OCI-LY1 (cell line): ENCODE data around the gene RDH14.

Source experiments
- H2AFZ ChIP-seq: fragments of 200-600 bp; sonication (generic), shearing (Covaris generic); 2 replicates; pipeline ENCODE4 v1.6.0; 2014; ENCODE audit warnings: antibody characterized with exemption, mild to moderate bottlenecking, low read length
- H3F3A ChIP-seq: fragments of 200-600 bp; sonication (generic), shearing (Covaris generic); 2 replicates; pipeline ENCODE4 v1.6.0; 2014; ENCODE audit warnings: mild to moderate bottlenecking, antibody characterized with exemption, low read length, moderate library complexity; ENCODE audit not compliant: insufficient read depth
- H3K27ac ChIP-seq: fragments of 200-600 bp; sonication (generic); 2 replicates; pipeline ENCODE4 v1.5.1; 2014; ENCODE audit warnings: low read length, mixed run types, mild to moderate bottlenecking, low read depth; ENCODE audit not compliant: poor library complexity, severe bottlenecking
- H3K27me3 ChIP-seq: fragments of 200-600 bp; sonication (generic); 2 replicates; pipeline ENCODE4 v1.6.0; 2014; ENCODE audit warnings: antibody characterized with exemption, mild to moderate bottlenecking, low read length, moderate library complexity; ENCODE audit not compliant: insufficient read depth
- H3K36me3 ChIP-seq: fragments of 200-600 bp; sonication (generic); 2 replicates; pipeline ENCODE4 v1.6.1; 2014; ENCODE audit warnings: mild to moderate bottlenecking, antibody characterized with exemption, low read length, moderate library complexity, mixed read lengths; ENCODE audit not compliant: insufficient read depth
- H3K4me1 ChIP-seq: fragments of 200-600 bp; sonication (generic); 2 replicates; pipeline ENCODE4 v1.5.1; 2014; ENCODE audit warnings: mild to moderate bottlenecking, low read length, moderate library complexity; ENCODE audit not compliant: insufficient read depth, severe bottlenecking
- H3K4me2 ChIP-seq: fragments of 200-600 bp; sonication (generic), shearing (Covaris generic); 2 replicates; pipeline ENCODE4 v1.6.1; 2014; ENCODE audit warnings: low read length
- H3K4me3 ChIP-seq: fragments of 200-600 bp; sonication (generic); 2 replicates; pipeline ENCODE4 v1.5.1; 2014; ENCODE audit warnings: low read length, low read depth, mild to moderate bottlenecking, mixed read lengths; ENCODE audit not compliant: poor library complexity, severe bottlenecking
- H3K79me2 ChIP-seq: fragments of 200-600 bp; shearing (Covaris generic); 2 replicates; pipeline ENCODE4 v1.6.1; 2016; ENCODE audit warnings: mixed run types, low read length, mixed read lengths; ENCODE audit not compliant: insufficient read depth
- H3K9ac ChIP-seq: fragments of 200-600 bp; sonication (generic), shearing (Covaris generic); 2 replicates; pipeline ENCODE4 v1.6.1; 2014; ENCODE audit warnings: mild to moderate bottlenecking, low read length, mixed read lengths
- H3K9me2 ChIP-seq: fragments of 200-600 bp; sonication (generic), shearing (Covaris generic); 2 replicates; pipeline ENCODE4 v1.6.1; 2014; ENCODE audit warnings: low read depth, mild to moderate bottlenecking, low read length, mixed read lengths
- H3K9me3 ChIP-seq: fragments of 200-600 bp; shearing (Covaris generic); 2 replicates; pipeline ENCODE4 v1.6.1; 2014; ENCODE audit warnings: low read length, mixed read lengths
- H4K20me1 ChIP-seq: fragments of 200-600 bp; sonication (generic), shearing (Covaris generic); 2 replicates; pipeline ENCODE4 v1.6.0; 2016; ENCODE audit warnings: mild to moderate bottlenecking, low read length; ENCODE audit not compliant: insufficient read depth
- EZH2 ChIP-seq: fragments of 200-600 bp; sonication (generic), shearing (Covaris generic); IDR thresholded peaks from 2 replicates; pipeline ENCODE4 v1.8.0; 2017; ENCODE audit warnings: borderline replicate concordance, mixed run types, mild to moderate bottlenecking, antibody characterized with exemption, low read length, moderate library complexity, mixed read lengths
- TF ChIP-seq, protein P1 (sequence below): fragments of 200-600 bp; sonication (generic), shearing (Covaris generic); IDR thresholded peaks from 2 replicates; pipeline ENCODE4 v1.5.1; 2017; ENCODE audit warnings: mild to moderate bottlenecking, antibody characterized with exemption, low read length, moderate library complexity, mixed read lengths

Gene RDH14

DNA sequence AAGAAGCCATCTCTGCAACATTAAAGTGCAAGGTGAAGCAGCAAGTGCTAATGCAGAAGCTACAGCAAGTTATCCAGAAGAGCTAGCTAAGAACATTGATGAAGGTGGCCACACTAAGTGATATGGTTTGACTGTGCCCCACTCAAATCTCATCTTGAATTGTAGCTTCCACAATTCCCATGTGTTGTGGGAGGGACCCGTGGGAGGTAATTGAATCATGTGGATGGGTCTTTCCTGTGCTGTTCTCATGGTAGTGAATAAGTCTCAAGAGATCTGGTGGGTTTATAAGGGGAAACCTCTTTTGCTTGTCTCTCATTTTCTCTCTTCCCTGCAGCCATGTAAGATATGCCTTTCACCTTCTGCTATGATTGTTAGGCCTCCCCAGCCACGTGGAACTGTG lies 11.4 kb downstream of the RDH14 start:
- no peaks in the 10 kb centered on the region for H3K79me2 ChIP-seq
- H3F3A ChIP-seq, result no peaks in the 10 kb centered on the region
- H4K20me1 ChIP-seq, result no peaks in the 10 kb centered on the region
- H3K9ac ChIP-seq, result no peak overlapping the region
- no peaks in the 10 kb centered on the region for H3K9me3 ChIP-seq
- no peak overlapping the region for H3K27ac ChIP-seq
- TF ChIP-seq EZH2, result no peak
- TF ChIP-seq, protein P1, sequence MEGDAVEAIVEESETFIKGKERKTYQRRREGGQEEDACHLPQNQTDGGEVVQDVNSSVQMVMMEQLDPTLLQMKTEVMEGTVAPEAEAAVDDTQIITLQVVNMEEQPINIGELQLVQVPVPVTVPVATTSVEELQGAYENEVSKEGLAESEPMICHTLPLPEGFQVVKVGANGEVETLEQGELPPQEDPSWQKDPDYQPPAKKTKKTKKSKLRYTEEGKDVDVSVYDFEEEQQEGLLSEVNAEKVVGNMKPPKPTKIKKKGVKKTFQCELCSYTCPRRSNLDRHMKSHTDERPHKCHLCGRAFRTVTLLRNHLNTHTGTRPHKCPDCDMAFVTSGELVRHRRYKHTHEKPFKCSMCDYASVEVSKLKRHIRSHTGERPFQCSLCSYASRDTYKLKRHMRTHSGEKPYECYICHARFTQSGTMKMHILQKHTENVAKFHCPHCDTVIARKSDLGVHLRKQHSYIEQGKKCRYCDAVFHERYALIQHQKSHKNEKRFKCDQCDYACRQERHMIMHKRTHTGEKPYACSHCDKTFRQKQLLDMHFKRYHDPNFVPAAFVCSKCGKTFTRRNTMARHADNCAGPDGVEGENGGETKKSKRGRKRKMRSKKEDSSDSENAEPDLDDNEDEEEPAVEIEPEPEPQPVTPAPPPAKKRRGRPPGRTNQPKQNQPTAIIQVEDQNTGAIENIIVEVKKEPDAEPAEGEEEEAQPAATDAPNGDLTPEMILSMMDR, result no peak
- no peaks in the 10 kb centered on the region for H3K4me1 ChIP-seq
- H3K27me3 ChIP-seq, result no peaks in the 10 kb centered on the region
- H3K9me2 ChIP-seq, result no peaks in the 10 kb centered on the region
- H3K4me3 ChIP-seq, result no peak overlapping the region
- no peaks in the 10 kb centered on the region for H3K36me3 ChIP-seq
- H2AFZ ChIP-seq, result no peak overlapping the region
- H3K4me2 ChIP-seq, result no peak overlapping the region

DNA sequence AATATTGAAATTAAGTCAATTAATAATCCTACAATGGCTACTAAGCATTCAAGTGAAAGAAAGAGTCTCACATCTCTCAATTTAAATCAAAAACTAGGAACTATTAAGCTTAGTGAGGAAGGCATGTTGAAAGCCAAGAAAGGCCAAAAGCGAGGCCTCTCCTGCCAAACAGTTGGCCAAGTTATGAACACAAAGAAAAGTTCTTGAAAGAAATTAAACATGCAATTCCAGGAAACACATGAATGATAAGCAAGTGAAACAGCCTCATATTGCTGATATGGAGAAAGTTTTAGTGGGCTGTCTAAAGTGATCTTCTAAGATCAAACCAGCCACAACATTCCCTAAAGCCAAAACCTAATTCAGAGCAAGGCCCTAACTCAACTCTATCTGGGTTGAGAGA lies 11.8 kb downstream of the RDH14 start:
- H2AFZ ChIP-seq, result no peak overlapping the region
- H3K4me2 ChIP-seq, result no peak overlapping the region
- H3K27me3 ChIP-seq, result no peaks in the 10 kb centered on the region
- no peaks in the 10 kb centered on the region for H3K9me3 ChIP-seq
- H3F3A ChIP-seq, result no peaks in the 10 kb centered on the region
- no peaks in the 10 kb centered on the region for H3K79me2 ChIP-seq
- no peaks in the 10 kb centered on the region for H3K36me3 ChIP-seq
- TF ChIP-seq, protein P1, result no peak
- TF ChIP-seq EZH2, result no peak
- H3K9me2 ChIP-seq, result no peaks in the 10 kb centered on the region
- no peak overlapping the region for H3K9ac ChIP-seq
- H4K20me1 ChIP-seq, result no peaks in the 10 kb centered on the region
- H3K4me1 ChIP-seq, result no peaks in the 10 kb centered on the region
- no peak overlapping the region for H3K4me3 ChIP-seq
- H3K27ac ChIP-seq, result no peak overlapping the region

DNA sequence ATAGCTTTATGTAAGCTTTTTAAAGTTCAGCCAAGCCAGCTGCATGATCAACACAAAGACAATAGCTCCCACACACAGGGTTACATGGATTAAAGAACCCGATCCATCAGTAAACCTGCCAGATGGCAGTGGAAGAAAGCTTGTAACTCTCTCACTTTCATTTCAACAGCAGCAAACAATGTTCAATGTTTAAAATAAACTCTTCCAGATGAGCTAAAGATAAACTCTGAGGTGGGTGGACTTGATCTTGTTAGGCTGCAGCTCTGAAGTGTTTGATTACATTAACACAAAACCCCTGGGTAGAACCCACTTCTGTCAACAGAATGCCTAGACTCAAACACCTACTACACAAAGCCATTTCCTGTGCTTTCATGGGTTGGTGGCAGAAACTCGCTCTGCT lies 13.9 kb downstream of the RDH14 start:
- Histone ChIP-seq H3K79me2 (no peaks in the 10 kb centered on the region), H3K4me3 (no peak overlapping the region), H4K20me1 (no peaks in the 10 kb centered on the region), H3K9me3 (no peaks in the 10 kb centered on the region), H3K9me2 (no peaks in the 10 kb centered on the region), H3K36me3 (no peaks in the 10 kb centered on the region), H2AFZ (no peak overlapping the region), H3K27ac (no peak overlapping the region), H3K4me1 (no peaks in the 10 kb centered on the region), H3K4me2 (no peak overlapping the region), H3K27me3 (no peaks in the 10 kb centered on the region), H3K9ac (no peak overlapping the region), H3F3A (no peaks in the 10 kb centered on the region)
- TF ChIP-seq, protein P1, result no peak
- TF ChIP-seq EZH2, result no peak
